ENCODE measurements around the gene FAF1. TPM values are rescaled to one million over a fixed set of nuclear protein-coding genes. Genes with fewer than 3 reads are reported as not detected.

Gene FAF1
- total and polyA plus RNA-seq, 8 donors = 20.1 to 144 (median 27.4) TPM

- no peak for DNase-seq
- H3K27ac ChIP-seq = no peak overlapping the region
- H3K4me3 ChIP-seq = no peak overlapping the region
- TF ChIP-seq POLR2AphosphoS5 (IDR thresholded peaks at IDR 0.05) = no peak
- TF ChIP-seq EP300 (IDR thresholded peaks at IDR 0.05) = no peak
- no peak for TF ChIP-seq CTCF (IDR thresholded peaks at IDR 0.05)
- TF ChIP-seq POLR2A (IDR thresholded peaks at IDR 0.05) = no peak
- H3K4me1 ChIP-seq = no peaks in the 10 kb centered on the region
- 95 to 100% (median 98%) methylated on average over 2 of the region's 2 CpGs for WGBS, 5 donors
- intact Hi-C loops (cut with DNase I; ENCODE audit: low total_unique reads) = no loop called here
- H3K9me3 ChIP-seq = no peaks in the 10 kb centered on the region
- no peaks in the 10 kb centered on the region for H3K27me3 ChIP-seq
- H3K36me3 ChIP-seq = no peaks in the 10 kb centered on the region
Observed at GRCh38 chr1:50604580-50604979, 355.5 kb downstream of the FAF1 start.

- peak in 1 of 2 donors; percentile 19 for DNase-seq
- TF ChIP-seq POLR2AphosphoS5 (IDR thresholded peaks at IDR 0.05) (no peak), EP300 (IDR thresholded peaks at IDR 0.05) (no peak), CTCF (IDR thresholded peaks at IDR 0.05) (no peak), POLR2A (IDR thresholded peaks at IDR 0.05) (no peak)
- Histone ChIP-seq H3K27me3 (no peaks in the 10 kb centered on the region), H3K36me3 (no peaks in the 10 kb centered on the region), H3K9me3 (no peaks in the 10 kb centered on the region), H3K27ac (no peak overlapping the region), H3K4me3 (no peak overlapping the region), H3K4me1 (no peaks in the 10 kb centered on the region)
- intact Hi-C loops (cut with DNase I; ENCODE audit: low total_unique reads) = no loop called here
- WGBS, 5 donors = 71 to 81% (median 75%) methylated on average over 7 of the region's 7 CpGs
Observed at GRCh38 chr1:50603274-50604271, 356.5 kb downstream of the FAF1 start.

GRCh38 chr1:50599546-50599945, 360.5 kb downstream of the FAF1 start:
- DNase-seq = no peak
- H3K4me3 ChIP-seq = no peak overlapping the region
- H3K9me3 ChIP-seq = no peaks in the 10 kb centered on the region
- no peaks in the 10 kb centered on the region for H3K4me1 ChIP-seq
- TF ChIP-seq POLR2A (IDR thresholded peaks at IDR 0.05) = no peak
- no peaks in the 10 kb centered on the region for H3K27me3 ChIP-seq
- H3K27ac ChIP-seq = no peak overlapping the region
- intact Hi-C loops (cut with DNase I; ENCODE audit: low total_unique reads) = no loop called here
- peaks cover 0 to 16% (median 10%) of the 10 kb centered on the region in 4 donors for H3K36me3 ChIP-seq

GRCh38 chr1:50595874-50596273, 364.2 kb downstream of the FAF1 start:
- Histone ChIP-seq H3K27ac (no peak overlapping the region), H3K27me3 (no peaks in the 10 kb centered on the region), H3K9me3 (no peaks in the 10 kb centered on the region), H3K4me3 (no peak overlapping the region), H3K36me3 (peaks cover 0 to 42% (median 21%) of the 10 kb centered on the region in 4 donors), H3K4me1 (no peaks in the 10 kb centered on the region)
- intact Hi-C loops (cut with DNase I; ENCODE audit: low total_unique reads) = no loop called here
- WGBS, 5 donors = 92 to 96% (median 93%) methylated on average over 8 of the region's 8 CpGs
- no peak for DNase-seq
- TF ChIP-seq CTCF (IDR thresholded peaks at IDR 0.05) (no peak), POLR2AphosphoS5 (IDR thresholded peaks at IDR 0.05) (no peak), POLR2A (IDR thresholded peaks at IDR 0.05) (no peak), EP300 (IDR thresholded peaks at IDR 0.05) (no peak)

DNA sequence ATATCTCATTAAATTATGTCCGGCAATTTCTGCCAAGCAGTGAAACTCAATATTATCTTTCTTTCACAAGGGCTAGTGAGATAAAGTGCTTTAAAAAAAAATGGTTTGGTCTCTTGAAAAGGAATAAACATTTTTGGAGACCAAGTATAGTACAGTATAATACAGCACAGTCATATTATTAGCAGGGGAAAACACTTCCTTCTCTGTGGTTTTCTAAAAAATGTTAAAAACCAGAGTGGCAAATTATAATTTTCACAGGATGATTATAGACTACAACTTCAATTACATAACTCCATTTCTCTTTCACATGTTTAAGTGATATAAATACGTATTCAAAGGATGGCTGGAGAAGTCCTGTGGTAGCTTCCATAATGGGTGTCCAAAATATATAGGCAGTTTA, 366.6 kb downstream of the FAF1 start:
- no peak for DNase-seq
- 70 to 88% (median 83%) methylated on average over 2 of the region's 2 CpGs for WGBS, 5 donors
- Histone ChIP-seq H3K36me3 (peaks cover 4 to 54% (median 29%) of the 10 kb centered on the region in 4 donors), H3K27ac (no peak overlapping the region), H3K4me3 (no peak overlapping the region), H3K9me3 (no peaks in the 10 kb centered on the region), H3K4me1 (no peaks in the 10 kb centered on the region), H3K27me3 (no peaks in the 10 kb centered on the region)
- intact Hi-C loops (cut with DNase I; ENCODE audit: low total_unique reads) = no loop called here
- TF ChIP-seq POLR2AphosphoS5 (IDR thresholded peaks at IDR 0.05) = no peak
- TF ChIP-seq CTCF (IDR thresholded peaks at IDR 0.05) = no peak
- TF ChIP-seq EP300 (IDR thresholded peaks at IDR 0.05) = no peak
- TF ChIP-seq POLR2A (IDR thresholded peaks at IDR 0.05) = no peak
